GM23338 (cell line): ENCODE results near the gene FAT1.

ENCODE experiments used
- EZH2 ChIP-seq: fragments of 200-600 bp; sonication (generic); IDR thresholded peaks from one replicate; pipeline ENCODE4 v1.8.0; 2017; ENCODE audit warnings: antibody characterized with exemption, mild to moderate bottlenecking, low read depth; ENCODE audit not compliant: unreplicated experiment
- ZNF331 ChIP-seq: fragments of 250-450 bp; sonication (Bioruptor Pico); IDR thresholded peaks from 2 replicates; pipeline ENCODE4 v1.5.0; 2020; ENCODE audit warnings: low read depth, mild to moderate bottlenecking, moderate library complexity
- TF ChIP-seq, protein P1 (sequence below), 2 experiments: fragments of 200-600 bp in 1 of 2; sonication (generic) in 1 of 2; conservative IDR thresholded peaks; 2 replicates each; pipeline versions ENCODE4 v1.5.1 to v1.6.1; 2016 to 2017; ENCODE audit warnings: antibody characterized with exemption in 2 of 2, low read depth in 2 of 2, mild to moderate bottlenecking in 2 of 2, moderate library complexity in 1 of 2
- TF ChIP-seq, protein P2 (sequence below): IDR thresholded peaks from one replicate; pipeline ENCODE4 v1.6.1; 2018; ENCODE audit warnings: antibody characterized with exemption; ENCODE audit not compliant: unreplicated experiment

DNA sequence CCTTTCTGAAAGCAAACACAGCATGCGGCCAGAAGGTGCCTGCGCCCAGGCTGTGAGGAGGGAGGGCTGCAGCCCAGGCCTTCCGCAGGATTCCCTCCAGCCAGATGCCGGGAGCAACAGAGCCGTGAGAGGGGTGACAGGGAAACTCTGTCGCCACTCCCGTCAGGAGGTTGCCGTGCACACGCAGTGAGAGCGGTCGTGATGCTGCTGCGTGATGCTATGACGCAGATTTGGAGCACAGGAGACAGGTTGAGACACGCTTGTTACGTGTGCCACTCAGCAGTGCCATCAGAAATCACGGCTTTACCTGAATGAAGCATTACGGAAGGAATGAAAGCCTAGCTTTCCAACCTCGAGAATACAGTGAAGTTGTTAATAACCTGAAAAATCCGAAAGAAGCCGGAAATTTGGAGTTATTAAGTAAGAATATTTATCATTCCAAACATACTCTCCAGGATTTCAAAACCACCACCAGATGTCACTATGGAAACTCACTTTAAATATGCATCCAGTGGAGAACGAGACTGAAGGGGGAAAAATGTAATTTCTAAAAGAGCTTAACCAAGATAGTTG is 54.4 kb downstream of the FAT1 start:
- TF ChIP-seq, protein P1, sequence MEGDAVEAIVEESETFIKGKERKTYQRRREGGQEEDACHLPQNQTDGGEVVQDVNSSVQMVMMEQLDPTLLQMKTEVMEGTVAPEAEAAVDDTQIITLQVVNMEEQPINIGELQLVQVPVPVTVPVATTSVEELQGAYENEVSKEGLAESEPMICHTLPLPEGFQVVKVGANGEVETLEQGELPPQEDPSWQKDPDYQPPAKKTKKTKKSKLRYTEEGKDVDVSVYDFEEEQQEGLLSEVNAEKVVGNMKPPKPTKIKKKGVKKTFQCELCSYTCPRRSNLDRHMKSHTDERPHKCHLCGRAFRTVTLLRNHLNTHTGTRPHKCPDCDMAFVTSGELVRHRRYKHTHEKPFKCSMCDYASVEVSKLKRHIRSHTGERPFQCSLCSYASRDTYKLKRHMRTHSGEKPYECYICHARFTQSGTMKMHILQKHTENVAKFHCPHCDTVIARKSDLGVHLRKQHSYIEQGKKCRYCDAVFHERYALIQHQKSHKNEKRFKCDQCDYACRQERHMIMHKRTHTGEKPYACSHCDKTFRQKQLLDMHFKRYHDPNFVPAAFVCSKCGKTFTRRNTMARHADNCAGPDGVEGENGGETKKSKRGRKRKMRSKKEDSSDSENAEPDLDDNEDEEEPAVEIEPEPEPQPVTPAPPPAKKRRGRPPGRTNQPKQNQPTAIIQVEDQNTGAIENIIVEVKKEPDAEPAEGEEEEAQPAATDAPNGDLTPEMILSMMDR (conservative IDR thresholded peaks at IDR 0.05; ENCODE audit: low read depth in 2 of 2), result peak; percentile 37 to 47; a peak in 3 of 4 replicates
- TF ChIP-seq, protein P2, sequence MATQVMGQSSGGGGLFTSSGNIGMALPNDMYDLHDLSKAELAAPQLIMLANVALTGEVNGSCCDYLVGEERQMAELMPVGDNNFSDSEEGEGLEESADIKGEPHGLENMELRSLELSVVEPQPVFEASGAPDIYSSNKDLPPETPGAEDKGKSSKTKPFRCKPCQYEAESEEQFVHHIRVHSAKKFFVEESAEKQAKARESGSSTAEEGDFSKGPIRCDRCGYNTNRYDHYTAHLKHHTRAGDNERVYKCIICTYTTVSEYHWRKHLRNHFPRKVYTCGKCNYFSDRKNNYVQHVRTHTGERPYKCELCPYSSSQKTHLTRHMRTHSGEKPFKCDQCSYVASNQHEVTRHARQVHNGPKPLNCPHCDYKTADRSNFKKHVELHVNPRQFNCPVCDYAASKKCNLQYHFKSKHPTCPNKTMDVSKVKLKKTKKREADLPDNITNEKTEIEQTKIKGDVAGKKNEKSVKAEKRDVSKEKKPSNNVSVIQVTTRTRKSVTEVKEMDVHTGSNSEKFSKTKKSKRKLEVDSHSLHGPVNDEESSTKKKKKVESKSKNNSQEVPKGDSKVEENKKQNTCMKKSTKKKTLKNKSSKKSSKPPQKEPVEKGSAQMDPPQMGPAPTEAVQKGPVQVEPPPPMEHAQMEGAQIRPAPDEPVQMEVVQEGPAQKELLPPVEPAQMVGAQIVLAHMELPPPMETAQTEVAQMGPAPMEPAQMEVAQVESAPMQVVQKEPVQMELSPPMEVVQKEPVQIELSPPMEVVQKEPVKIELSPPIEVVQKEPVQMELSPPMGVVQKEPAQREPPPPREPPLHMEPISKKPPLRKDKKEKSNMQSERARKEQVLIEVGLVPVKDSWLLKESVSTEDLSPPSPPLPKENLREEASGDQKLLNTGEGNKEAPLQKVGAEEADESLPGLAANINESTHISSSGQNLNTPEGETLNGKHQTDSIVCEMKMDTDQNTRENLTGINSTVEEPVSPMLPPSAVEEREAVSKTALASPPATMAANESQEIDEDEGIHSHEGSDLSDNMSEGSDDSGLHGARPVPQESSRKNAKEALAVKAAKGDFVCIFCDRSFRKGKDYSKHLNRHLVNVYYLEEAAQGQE, result no peak
- TF ChIP-seq EZH2 (no peak), ZNF331 (CRISPR knock-in tag) (no peak)
